Type B pancreatic cell (in vitro differentiated cells): ENCODE data around the gene CCNC. TPM values are rescaled to one million over a fixed set of nuclear protein-coding genes. Genes with fewer than 3 reads are reported as not detected.

Source experiments
- DNase-seq: peaks from one replicate; pipeline ENCODE4 v3.0.0; 2021; ENCODE audit warnings: mixed read lengths; ENCODE audit not compliant: unreplicated experiment; ENCODE audit errors: extremely low spot score
- H3K27ac Mint-ChIP-seq: 2 replicates; pipeline ENCODE4 v1.8.0; 2021; ENCODE audit warnings: mild to moderate bottlenecking, mixed read lengths
- H3K27me3 Mint-ChIP-seq: 2 replicates; pipeline ENCODE4 v1.8.0; 2021; ENCODE audit warnings: mixed read lengths
- H3K36me3 Mint-ChIP-seq: 2 replicates; pipeline ENCODE4 v1.8.0; 2021; ENCODE audit warnings: mixed read lengths
- H3K4me1 Mint-ChIP-seq: one replicate; pipeline ENCODE4 v1.8.0; 2021; ENCODE audit warnings: mixed read lengths; ENCODE audit not compliant: unreplicated experiment
- H3K4me3 Mint-ChIP-seq: 2 replicates; pipeline ENCODE4 v1.8.0; 2021; ENCODE audit warnings: mild to moderate bottlenecking, mixed read lengths
- H3K9me3 Mint-ChIP-seq: 2 replicates; pipeline ENCODE4 v1.8.0; 2021; ENCODE audit warnings: mixed read lengths
- CTCF ChIP-seq: fragments of 200-600 bp; sonication (generic); conservative IDR thresholded peaks from 2 replicates; pipeline ENCODE4 v1.5.0; 2021; ENCODE audit warnings: antibody characterized with exemption, mild to moderate bottlenecking
- total RNA-seq: library from RNA; stranded (reverse); gene quantifications from 2 replicates; pipeline ENCODE4 v1.2.1, GENCODE V29; 2021; ENCODE audit warnings: low replicate concordance

The CCNC gene
- total RNA-seq, 1 donor from 2014 or later: 52.0 TPM

DNA sequence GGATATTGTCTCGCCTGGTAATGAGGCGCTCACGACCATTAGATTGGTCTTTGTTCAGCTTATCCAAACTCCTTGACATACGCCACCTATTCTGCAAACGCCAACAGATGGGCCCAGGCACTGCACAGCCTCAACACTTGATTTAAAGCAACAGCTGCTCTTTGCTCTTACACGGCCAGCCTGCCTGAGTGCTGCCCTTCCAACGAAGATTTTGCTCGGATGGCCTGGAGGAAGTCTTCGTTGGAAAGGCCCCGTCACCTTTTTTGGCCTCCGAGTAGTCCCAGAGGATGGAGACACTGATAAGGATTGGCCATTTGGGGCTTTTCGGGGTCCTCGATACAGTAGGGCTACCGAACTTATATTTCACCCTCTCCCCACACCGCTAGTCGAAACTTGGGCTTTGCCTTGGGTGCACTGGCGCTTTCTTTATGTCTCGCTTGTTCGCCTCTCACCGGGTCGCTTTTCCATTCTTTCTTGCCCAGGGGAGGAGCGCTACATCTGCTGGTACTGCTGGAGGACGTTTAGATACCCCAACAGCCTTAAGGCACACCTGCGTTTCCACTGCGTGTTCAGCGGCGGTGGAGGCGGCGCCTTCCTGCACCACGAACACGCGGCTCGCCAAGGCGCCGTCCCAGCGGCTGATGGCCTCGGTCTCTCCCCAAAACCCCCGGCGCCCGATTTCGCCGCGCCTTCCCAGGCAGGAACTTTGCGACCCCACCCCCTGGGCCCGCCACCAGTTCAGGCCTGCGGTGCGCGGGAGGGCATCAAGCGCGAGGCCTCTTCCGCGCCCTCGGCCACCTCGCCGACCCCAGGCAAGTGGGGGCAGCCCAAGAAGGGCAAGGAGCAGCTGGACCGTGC lies 44.3 kb upstream of the CCNC start:
- H3K27me3 Mint-ChIP-seq: peaks cover 92% of the 10 kb centered on the region
- H3K27ac Mint-ChIP-seq: no peak overlapping the region
- H3K9me3 Mint-ChIP-seq: no peaks in the 10 kb centered on the region
- TF ChIP-seq CTCF: no peak
- H3K36me3 Mint-ChIP-seq: no peaks in the 10 kb centered on the region
- no peaks in the 10 kb centered on the region for H3K4me1 Mint-ChIP-seq
- peak overlapping the region; percentile 59 for H3K4me3 Mint-ChIP-seq
- DNase-seq: no peak

DNA sequence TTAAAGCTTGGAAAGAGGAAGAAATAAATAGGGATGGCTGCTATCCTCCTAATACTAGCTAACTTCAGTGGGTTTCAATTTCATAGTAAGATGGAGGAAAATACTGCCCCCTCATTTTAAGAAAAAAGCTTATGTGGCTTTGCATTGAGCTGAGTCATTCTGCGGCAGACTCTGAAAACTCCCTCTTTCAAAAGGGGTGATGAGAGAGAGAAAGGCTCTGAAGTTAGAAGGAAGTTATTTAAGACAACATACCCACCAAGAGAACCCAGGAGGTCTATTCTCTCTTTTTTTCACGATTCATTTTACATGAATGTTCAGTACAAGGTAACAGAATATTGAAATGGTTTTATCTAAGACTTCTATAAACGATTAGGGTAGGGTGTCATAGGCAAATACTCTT lies 42.7 kb upstream of the CCNC start:
- Mint-ChIP-seq H3K27ac (no peak overlapping the region), H3K27me3 (peaks cover 92% of the 10 kb centered on the region), H3K9me3 (no peaks in the 10 kb centered on the region), H3K4me1 (no peaks in the 10 kb centered on the region), H3K4me3 (no peak overlapping the region), H3K36me3 (no peaks in the 10 kb centered on the region)
- no peak for DNase-seq
- no peak for TF ChIP-seq CTCF

DNA sequence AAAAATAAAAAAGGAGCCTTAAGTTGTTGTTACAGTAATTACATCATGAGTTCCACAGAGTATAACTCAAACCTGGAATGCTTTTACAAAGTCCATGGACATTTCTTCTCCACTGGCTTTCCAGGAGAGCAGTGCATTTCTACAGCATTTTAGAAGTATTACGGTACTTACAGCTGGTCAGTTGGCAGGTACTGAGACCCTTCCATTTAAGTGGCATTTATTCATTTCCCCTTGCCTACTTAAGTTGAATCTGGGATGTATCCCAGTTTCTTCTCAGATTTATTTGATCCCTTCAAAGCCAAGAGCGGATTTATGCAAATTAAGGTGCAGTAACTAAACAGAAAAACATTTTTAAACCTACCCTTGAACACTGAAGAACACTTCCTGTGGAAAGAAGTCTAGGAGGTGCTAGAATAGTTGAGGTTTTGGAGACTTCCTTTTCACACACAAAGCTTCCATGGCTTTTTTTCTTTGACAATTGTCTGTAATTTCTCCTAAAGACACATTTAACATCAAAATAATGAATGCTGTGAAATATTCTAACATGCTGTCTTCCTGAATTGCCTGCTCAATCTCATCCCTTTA lies 41.5 kb upstream of the CCNC start:
- H3K4me3 Mint-ChIP-seq: no peak overlapping the region
- H3K36me3 Mint-ChIP-seq: no peaks in the 10 kb centered on the region
- TF ChIP-seq CTCF: no peak
- peaks cover 92% of the 10 kb centered on the region for H3K27me3 Mint-ChIP-seq
- no peaks in the 10 kb centered on the region for H3K9me3 Mint-ChIP-seq
- no peak overlapping the region for H3K27ac Mint-ChIP-seq
- no peaks in the 10 kb centered on the region for H3K4me1 Mint-ChIP-seq
- DNase-seq: no peak

DNA sequence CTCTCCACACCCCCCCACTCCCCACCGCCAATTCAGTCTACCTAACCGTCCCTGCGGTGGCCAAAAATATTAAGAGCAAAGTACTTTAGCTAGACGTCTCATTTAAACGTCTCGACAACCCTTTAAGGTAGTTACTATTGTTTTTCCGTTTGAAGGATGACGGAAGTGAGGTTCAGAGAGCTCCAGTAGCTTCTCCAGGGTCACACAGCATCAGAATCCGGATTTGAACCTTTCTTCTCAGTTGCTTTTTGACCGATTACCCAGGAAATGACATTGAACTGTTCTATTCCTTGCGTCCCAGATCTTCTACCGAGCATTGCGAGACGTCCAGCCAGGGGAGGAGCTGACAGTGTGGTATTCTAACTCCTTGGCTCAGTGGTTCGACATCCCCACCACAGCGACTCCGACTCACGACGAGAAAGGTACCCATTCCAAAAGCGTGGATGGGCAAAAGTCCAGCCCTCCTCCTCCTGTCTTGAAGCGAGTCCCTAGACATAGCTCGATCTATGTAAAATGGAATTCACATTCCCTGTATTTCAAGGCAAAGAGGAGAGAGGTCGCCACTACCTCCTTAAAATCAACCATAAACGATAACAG lies 40.5 kb upstream of the CCNC start:
- no peaks in the 10 kb centered on the region for H3K4me1 Mint-ChIP-seq
- no peaks in the 10 kb centered on the region for H3K9me3 Mint-ChIP-seq
- H3K27me3 Mint-ChIP-seq: peaks cover 92% of the 10 kb centered on the region
- DNase-seq: no peak
- no peak for TF ChIP-seq CTCF
- no peak overlapping the region for H3K4me3 Mint-ChIP-seq
- no peak overlapping the region for H3K27ac Mint-ChIP-seq
- no peaks in the 10 kb centered on the region for H3K36me3 Mint-ChIP-seq

DNA sequence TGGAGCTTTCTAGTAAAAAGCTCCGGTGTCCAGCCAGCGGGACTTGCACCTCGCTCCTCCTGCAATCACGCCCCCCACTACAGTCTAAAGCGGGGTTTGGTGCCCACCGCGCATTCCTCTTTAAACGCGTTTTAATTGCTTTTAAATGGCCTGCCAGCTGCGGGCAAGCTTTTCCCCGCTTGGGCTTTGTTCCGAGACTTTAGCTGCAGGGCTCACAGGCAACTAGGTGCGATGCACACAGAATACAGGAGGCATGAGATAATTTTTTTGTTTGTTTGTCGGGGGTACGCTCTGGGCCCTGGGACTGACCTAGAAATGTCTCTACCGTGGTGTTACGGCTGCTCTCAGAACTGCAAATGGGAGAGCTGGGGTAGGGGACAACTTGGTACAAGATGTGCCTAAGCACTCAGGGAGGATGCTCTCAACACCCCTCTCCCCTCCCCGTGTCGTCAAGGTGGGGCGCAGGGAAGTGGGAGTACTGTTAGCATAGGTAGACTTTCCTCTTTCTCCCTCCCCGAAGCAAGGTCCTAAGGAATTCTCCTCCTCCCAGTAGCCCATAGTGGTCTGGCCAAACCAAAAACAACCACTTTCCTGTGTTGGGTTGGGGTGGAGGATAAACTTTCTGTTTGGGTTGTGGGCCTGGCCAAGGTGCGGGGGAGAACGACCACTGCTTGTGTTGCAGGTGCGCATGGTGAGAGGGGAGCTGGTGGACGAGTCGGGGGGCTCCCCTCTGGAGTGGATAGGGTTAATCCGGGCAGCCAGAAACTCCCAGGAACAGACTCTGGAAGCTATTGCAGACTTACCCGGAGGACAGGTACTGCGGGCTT lies 39.8 kb upstream of the CCNC start:
- H3K4me3 Mint-ChIP-seq: no peak overlapping the region
- no peaks in the 10 kb centered on the region for H3K4me1 Mint-ChIP-seq
- no peaks in the 10 kb centered on the region for H3K9me3 Mint-ChIP-seq
- DNase-seq: no peak
- H3K36me3 Mint-ChIP-seq: no peaks in the 10 kb centered on the region
- no peak overlapping the region for H3K27ac Mint-ChIP-seq
- TF ChIP-seq CTCF: no peak
- peaks cover 97% of the 10 kb centered on the region for H3K27me3 Mint-ChIP-seq
